Measurements from ENCODE around the gene ATL3. TPM values are rescaled to one million over a fixed set of nuclear protein-coding genes. Genes with fewer than 3 reads are reported as not detected.

The ATL3 gene
- 10 to 100 TPM; 23.5 to 40.7 (median 29.4) TPM for total RNA-seq
- polyA plus RNA-seq: 1 to 10 TPM; 6.1 to 6.9 TPM

DNA sequence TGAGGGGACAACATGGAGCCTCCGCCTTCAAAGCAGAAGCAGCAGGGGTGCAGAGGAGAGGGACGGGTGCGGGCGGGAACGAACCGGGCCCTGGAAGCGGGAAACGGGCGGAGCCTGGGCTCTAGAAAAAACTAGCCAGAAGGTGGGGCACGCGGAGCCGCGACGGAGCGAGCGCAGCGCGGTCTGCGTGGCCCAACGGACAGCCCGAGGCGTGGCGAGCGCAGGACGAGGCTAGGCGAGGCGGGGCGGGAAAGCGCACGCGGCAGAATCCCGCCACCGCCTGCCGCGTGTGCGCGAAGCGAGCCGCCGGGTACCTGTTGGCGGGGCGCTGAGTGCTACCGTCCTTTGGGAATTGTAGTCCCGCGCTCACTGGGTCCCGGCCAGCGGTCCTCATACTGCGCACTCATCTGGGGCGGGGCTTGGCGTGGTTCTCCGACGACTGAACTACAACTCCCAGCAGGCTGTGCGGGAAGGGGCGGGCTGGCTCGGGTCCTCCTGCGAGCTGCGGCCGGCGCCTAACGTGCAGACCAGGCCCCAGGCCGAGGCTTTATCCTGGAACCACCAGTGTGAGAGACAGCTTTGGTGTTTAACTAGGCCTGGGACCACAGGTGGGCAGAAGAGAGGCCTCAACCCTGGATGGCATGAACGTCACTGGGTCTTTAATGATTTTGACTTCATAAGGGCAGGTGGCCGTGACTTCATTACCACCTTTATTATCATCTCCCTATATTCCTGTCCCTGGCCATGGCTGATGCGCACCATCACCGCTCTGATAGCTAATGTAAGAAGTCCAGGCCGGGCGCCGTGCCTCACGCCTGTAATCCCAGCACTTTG lies at the start of gene ATL3:
TSS of gene ATL3 (minus strand) at position 55 of the 834 bp plus-strand sequence. CDS start at position 14, 41 bp downstream.
- H3K27ac ChIP-seq: peak within 1 kb of the TSS; percentile 91 to 99 (median 96)
- H3K36me3 ChIP-seq: no peaks in the 10 kb centered on the region
- 11% methylated on average over 69 of the region's 69 CpGs for WGBS, 2 donors
- intact Hi-C loops (cut with DNase I): no loop called here
- H3K27me3 ChIP-seq: no peaks in the 10 kb centered on the region
- peak within 1 kb of the TSS; percentile 86 to 97 (median 90) for H3K4me3 ChIP-seq
- peaks cover 0 to 21% (median 12%) of the 10 kb centered on the region in 3 donors for H3K4me1 ChIP-seq
- H3K9me3 ChIP-seq: no peaks in the 10 kb centered on the region
- TF ChIP-seq, protein P1, sequence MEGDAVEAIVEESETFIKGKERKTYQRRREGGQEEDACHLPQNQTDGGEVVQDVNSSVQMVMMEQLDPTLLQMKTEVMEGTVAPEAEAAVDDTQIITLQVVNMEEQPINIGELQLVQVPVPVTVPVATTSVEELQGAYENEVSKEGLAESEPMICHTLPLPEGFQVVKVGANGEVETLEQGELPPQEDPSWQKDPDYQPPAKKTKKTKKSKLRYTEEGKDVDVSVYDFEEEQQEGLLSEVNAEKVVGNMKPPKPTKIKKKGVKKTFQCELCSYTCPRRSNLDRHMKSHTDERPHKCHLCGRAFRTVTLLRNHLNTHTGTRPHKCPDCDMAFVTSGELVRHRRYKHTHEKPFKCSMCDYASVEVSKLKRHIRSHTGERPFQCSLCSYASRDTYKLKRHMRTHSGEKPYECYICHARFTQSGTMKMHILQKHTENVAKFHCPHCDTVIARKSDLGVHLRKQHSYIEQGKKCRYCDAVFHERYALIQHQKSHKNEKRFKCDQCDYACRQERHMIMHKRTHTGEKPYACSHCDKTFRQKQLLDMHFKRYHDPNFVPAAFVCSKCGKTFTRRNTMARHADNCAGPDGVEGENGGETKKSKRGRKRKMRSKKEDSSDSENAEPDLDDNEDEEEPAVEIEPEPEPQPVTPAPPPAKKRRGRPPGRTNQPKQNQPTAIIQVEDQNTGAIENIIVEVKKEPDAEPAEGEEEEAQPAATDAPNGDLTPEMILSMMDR (IDR thresholded peaks at IDR 0.05): no peak
- DNase-seq (peak; percentile 96 to 99 (median 98)), ATAC-seq (peak; percentile 92 to 96 (median 93)), FAIRE-seq (no peak)

DNA sequence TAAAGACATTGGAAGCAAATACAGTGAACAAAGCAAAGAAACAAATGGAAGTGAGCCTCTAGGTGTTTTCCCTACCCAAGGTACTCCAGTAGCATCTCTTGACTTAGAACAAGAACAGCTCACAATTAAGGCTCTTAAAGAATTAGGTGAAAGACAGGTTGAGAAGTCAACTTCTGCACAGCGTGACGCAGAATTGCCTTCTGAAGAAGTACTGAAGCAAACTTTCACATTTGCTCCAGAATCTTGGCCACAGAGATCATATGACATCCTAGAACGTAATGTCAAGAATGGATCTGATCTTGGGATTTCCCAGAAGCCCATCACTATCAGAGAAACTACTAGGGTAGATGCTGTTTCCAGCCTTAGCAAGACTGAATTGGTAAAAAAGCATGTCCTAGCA lies 49.4 kb upstream of the ATL3 start:
- intact Hi-C loops (cut with DNase I): no loop called here
- TF ChIP-seq, protein P1 (IDR thresholded peaks at IDR 0.05): no peak
- Histone ChIP-seq H3K36me3 (no peaks in the 10 kb centered on the region), H3K9me3 (no peaks in the 10 kb centered on the region), H3K4me1 (no peaks in the 10 kb centered on the region), H3K4me3 (no peak overlapping the region), H3K27ac (no peak overlapping the region), H3K27me3 (no peaks in the 10 kb centered on the region)
- FAIRE-seq (no peak), ATAC-seq (no peak), DNase-seq (no peak)
- WGBS, 2 donors: 95 to 100% methylated on average over 3 of the region's 3 CpGs

GRCh38 chr11:63719987-63720386 lies 48.8 kb upstream of the ATL3 start:
- no peak for FAIRE-seq
- 80 to 87% methylated on average over 2 of the region's 2 CpGs for WGBS, 2 donors
- no peaks in the 10 kb centered on the region for H3K36me3 ChIP-seq
- H3K27ac ChIP-seq: no peak overlapping the region
- no peaks in the 10 kb centered on the region for H3K27me3 ChIP-seq
- no peak for ATAC-seq
- no peaks in the 10 kb centered on the region for H3K9me3 ChIP-seq
- no peaks in the 10 kb centered on the region for H3K4me1 ChIP-seq
- intact Hi-C loops (cut with DNase I): no loop called here
- DNase-seq: no peak
- H3K4me3 ChIP-seq: no peak overlapping the region
- TF ChIP-seq, protein P1 (IDR thresholded peaks at IDR 0.05): no peak

GRCh38 chr11:63719001-63719400 lies 47.8 kb upstream of the ATL3 start:
- Histone ChIP-seq H3K27ac (no peak overlapping the region), H3K4me1 (no peaks in the 10 kb centered on the region), H3K4me3 (no peak overlapping the region), H3K36me3 (no peaks in the 10 kb centered on the region), H3K27me3 (no peaks in the 10 kb centered on the region), H3K9me3 (no peaks in the 10 kb centered on the region)
- DNase-seq: no peak
- 63 to 89% methylated on average over 1 of the region's 1 CpG for WGBS, 2 donors
- ATAC-seq: no peak
- TF ChIP-seq, protein P1 (IDR thresholded peaks at IDR 0.05): no peak
- intact Hi-C loops (cut with DNase I): no loop called here
- no peak for FAIRE-seq

DNA sequence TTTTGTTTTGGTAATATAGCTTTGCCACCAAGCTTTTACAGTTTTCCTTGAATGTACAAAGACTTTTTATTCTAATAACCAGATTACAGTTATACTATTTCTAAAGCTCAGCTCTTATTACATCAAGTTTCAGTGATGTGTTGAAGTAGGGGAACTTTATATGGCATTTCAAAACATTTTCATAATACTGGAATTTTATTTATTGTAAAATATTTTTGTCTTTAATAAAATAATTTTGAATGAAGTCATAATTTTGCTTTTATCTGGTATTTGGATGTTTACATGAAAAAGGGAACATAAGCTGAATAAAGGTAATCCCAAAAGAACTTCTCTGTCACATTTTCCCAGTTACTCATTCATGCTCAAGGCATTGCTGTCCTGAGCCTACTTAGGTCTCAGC lies 44.9 kb upstream of the ATL3 start:
- DNase-seq (no peak), ATAC-seq (no peak), FAIRE-seq (no peak)
- Histone ChIP-seq H3K9me3 (no peaks in the 10 kb centered on the region), H3K36me3 (no peaks in the 10 kb centered on the region), H3K27ac (no peak overlapping the region), H3K4me3 (no peak overlapping the region), H3K4me1 (no peaks in the 10 kb centered on the region), H3K27me3 (no peaks in the 10 kb centered on the region)
- TF ChIP-seq, protein P1 (IDR thresholded peaks at IDR 0.05): no peak
- intact Hi-C loops (cut with DNase I): no loop called here
